ENCODE data around the gene WFDC6. TPM values are rescaled to one million over a fixed set of nuclear protein-coding genes. Genes with fewer than 3 reads are reported as not detected.

WFDC6 gene
- total and polyA plus RNA-seq, 2 donors (not counting 1 experiment from before 2014, with no cell fraction given), result not detected

DNA sequence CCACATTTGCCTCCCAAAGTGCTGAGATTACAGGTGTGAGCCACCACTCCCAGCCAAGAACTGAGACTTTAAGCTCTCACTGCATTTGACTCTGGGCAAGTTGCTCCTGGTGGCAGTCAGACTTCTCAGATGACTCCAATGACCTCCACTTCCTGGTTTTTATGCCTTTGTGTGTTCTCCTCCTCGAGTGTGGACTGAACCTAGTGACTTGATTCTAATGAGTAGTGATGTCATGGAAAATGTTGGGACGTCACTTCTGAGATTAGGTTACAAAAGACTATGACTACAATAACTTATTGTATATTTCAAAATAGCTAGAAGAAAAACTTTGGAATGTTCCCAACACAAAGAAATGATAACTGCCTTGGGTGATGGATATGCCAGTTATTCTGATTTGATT, 35.9 kb downstream of the WFDC6 start:
- TF ChIP-seq, protein P1, sequence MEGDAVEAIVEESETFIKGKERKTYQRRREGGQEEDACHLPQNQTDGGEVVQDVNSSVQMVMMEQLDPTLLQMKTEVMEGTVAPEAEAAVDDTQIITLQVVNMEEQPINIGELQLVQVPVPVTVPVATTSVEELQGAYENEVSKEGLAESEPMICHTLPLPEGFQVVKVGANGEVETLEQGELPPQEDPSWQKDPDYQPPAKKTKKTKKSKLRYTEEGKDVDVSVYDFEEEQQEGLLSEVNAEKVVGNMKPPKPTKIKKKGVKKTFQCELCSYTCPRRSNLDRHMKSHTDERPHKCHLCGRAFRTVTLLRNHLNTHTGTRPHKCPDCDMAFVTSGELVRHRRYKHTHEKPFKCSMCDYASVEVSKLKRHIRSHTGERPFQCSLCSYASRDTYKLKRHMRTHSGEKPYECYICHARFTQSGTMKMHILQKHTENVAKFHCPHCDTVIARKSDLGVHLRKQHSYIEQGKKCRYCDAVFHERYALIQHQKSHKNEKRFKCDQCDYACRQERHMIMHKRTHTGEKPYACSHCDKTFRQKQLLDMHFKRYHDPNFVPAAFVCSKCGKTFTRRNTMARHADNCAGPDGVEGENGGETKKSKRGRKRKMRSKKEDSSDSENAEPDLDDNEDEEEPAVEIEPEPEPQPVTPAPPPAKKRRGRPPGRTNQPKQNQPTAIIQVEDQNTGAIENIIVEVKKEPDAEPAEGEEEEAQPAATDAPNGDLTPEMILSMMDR (IDR thresholded peaks at IDR 0.05), result no peak
- TF ChIP-seq EZH2 (IDR thresholded peaks at IDR 0.05; ENCODE audit: borderline replicate concordance, insufficient read depth, low read depth, low read length, poor library complexity, severe bottlenecking), result no peak
- Histone ChIP-seq H2AFZ (ENCODE audit: insufficient read depth, low read depth, low read length, poor library complexity, severe bottlenecking) (no peak overlapping the region), H3K4me3 (ENCODE audit: control extremely low read depth in 1 of 5, extremely low read depth in 1 of 5, insufficient read depth in 1 of 5, low read depth in 2 of 5, low read length in 4 of 5) (no peak overlapping the region), H3K27me3 (replicated peaks in 1 of 4; ENCODE audit: control extremely low read depth in 1 of 4, control insufficient read depth in 3 of 4, insufficient read depth in 4 of 4, low read length in 3 of 4) (peaks cover 0 to 13% (median 8%) of the 10 kb centered on the region in 4 experiments), H3K4me1 (ENCODE audit: control insufficient read depth in 2 of 2, insufficient read depth in 2 of 2, low read length in 2 of 2) (no peaks in the 10 kb centered on the region), H3K79me2 (ENCODE audit: control insufficient read depth, insufficient read depth, low read length) (no peaks in the 10 kb centered on the region), H3K4me2 (replicated peaks; ENCODE audit: low read depth, low read length, poor library complexity, severe bottlenecking) (no peak overlapping the region), H3K36me3 (replicated peaks in 1 of 2; ENCODE audit: control extremely low read depth in 1 of 2, control insufficient read depth in 1 of 2, extremely low read depth in 1 of 2, insufficient read depth in 2 of 2, low read length in 1 of 2) (no peaks in the 10 kb centered on the region), H3K9ac (ENCODE audit: low read length) (no peak overlapping the region), H3K9me3 (ENCODE audit: control extremely low read depth in 1 of 3, control insufficient read depth in 2 of 3, insufficient read depth in 1 of 3, low read length in 2 of 3) (no peaks in the 10 kb centered on the region), H4K20me1 (ENCODE audit: control insufficient read depth, insufficient read depth, low read length, poor library complexity, severe bottlenecking) (no peaks in the 10 kb centered on the region), H3K27ac (ENCODE audit: low read length in 2 of 2) (no peak overlapping the region)
- no CpG with 5 or more reads among the region's 2 CpGs for WGBS (ENCODE audit: insufficient coverage)
- Mint-ChIP-seq H3K4me1 (peaks cover 13% of the 10 kb centered on the region), H3K9me3 (ENCODE audit: insufficient read depth) (no peaks in the 10 kb centered on the region), H3K27ac (no peak overlapping the region), H3K27me3 (peaks cover 53% of the 10 kb centered on the region), H3K4me3 (no peak overlapping the region)
- no peak for ATAC-seq (ENCODE audit: low read depth)
- ChIA-PET POLR2A (no interaction called here), CTCF (no interaction called here)
- intact Hi-C loops (cut with micrococcal nuclease), result no loop called here
- DNase-seq, result no peak

DNA sequence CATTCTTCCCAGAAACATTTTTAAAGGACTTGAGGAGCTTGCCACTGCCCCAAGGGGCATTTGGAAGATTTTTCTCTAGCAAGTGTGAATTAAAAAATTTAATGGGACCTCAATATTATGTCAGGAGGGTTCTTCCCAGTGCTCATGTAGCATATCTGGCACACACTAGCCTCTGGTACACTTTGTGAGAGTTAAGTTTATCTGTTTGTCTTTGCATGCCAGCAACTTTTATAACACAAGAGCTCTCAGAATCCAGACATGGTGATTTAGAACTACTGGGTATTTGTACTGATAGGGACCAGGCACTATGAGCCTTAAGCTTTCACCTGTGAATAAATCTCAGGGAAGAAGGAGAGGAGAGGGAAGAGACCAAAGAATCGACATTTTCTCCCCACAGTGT, 36.7 kb downstream of the WFDC6 start:
- ChIA-PET CTCF (no interaction called here), POLR2A (no interaction called here)
- Histone ChIP-seq H3K9me3 (ENCODE audit: control extremely low read depth in 1 of 3, control insufficient read depth in 2 of 3, insufficient read depth in 1 of 3, low read length in 2 of 3) (no peaks in the 10 kb centered on the region), H3K27me3 (replicated peaks in 1 of 4; ENCODE audit: control extremely low read depth in 1 of 4, control insufficient read depth in 3 of 4, insufficient read depth in 4 of 4, low read length in 3 of 4) (peaks cover 0 to 13% (median 8%) of the 10 kb centered on the region in 4 experiments), H3K27ac (ENCODE audit: low read length in 2 of 2) (no peak overlapping the region), H4K20me1 (ENCODE audit: control insufficient read depth, insufficient read depth, low read length, poor library complexity, severe bottlenecking) (no peaks in the 10 kb centered on the region), H3K4me1 (ENCODE audit: control insufficient read depth in 2 of 2, insufficient read depth in 2 of 2, low read length in 2 of 2) (no peaks in the 10 kb centered on the region), H3K9ac (ENCODE audit: low read length) (no peak overlapping the region), H3K36me3 (replicated peaks in 1 of 2; ENCODE audit: control extremely low read depth in 1 of 2, control insufficient read depth in 1 of 2, extremely low read depth in 1 of 2, insufficient read depth in 2 of 2, low read length in 1 of 2) (no peaks in the 10 kb centered on the region), H3K4me3 (ENCODE audit: control extremely low read depth in 1 of 5, extremely low read depth in 1 of 5, insufficient read depth in 1 of 5, low read depth in 2 of 5, low read length in 4 of 5) (no peak overlapping the region), H3K79me2 (ENCODE audit: control insufficient read depth, insufficient read depth, low read length) (no peaks in the 10 kb centered on the region), H3K4me2 (replicated peaks; ENCODE audit: low read depth, low read length, poor library complexity, severe bottlenecking) (no peak overlapping the region), H2AFZ (ENCODE audit: insufficient read depth, low read depth, low read length, poor library complexity, severe bottlenecking) (no peak overlapping the region)
- Mint-ChIP-seq H3K27ac (no peak overlapping the region), H3K9me3 (ENCODE audit: insufficient read depth) (no peaks in the 10 kb centered on the region), H3K4me1 (peaks cover 8% of the 10 kb centered on the region), H3K27me3 (peaks cover 53% of the 10 kb centered on the region), H3K4me3 (no peak overlapping the region)
- DNase-seq (no peak), ATAC-seq (ENCODE audit: low read depth) (no peak)
- TF ChIP-seq, protein P1 (IDR thresholded peaks at IDR 0.05), result no peak
- TF ChIP-seq EZH2 (IDR thresholded peaks at IDR 0.05; ENCODE audit: borderline replicate concordance, insufficient read depth, low read depth, low read length, poor library complexity, severe bottlenecking), result no peak
- intact Hi-C loops (cut with micrococcal nuclease), result no loop called here
- 86% methylated on average over 1 of the region's 1 CpG for WGBS (ENCODE audit: insufficient coverage)

All from B cell (primary cell).